Small intestine (tissue), 7 donors: ENCODE measurements around the gene TBC1D19. TPM values are rescaled to one million over a fixed set of nuclear protein-coding genes. Genes with fewer than 3 reads are reported as not detected.
A peak's percentile ranks its signal among the peaks of the same experiment; 100 is the strongest.
"Not testable (repeated sequence)": the region's sequence is repeated elsewhere in the genome, so short reads cannot be mapped to it uniquely, and the experiment has no call there.

ENCODE experiments used
- DNase-seq, 2 donors: peaks; one replicate each; pipeline versions ENCODE4 v3.0.0 to v3.0.0-alpha.2; 2013
- FAIRE-seq: peaks from 2 replicates; lab custom pipeline; 2012; peaks lifted over from hg19 to GRCh38; lab: Jason Lieb, UNC
- H3K27ac ChIP-seq, 3 donors: one replicate each; pipeline ENCODE4 v1.5.1; 2013; ENCODE audit warnings: low read length in 2 of 3, mild to moderate bottlenecking in 2 of 3, control low read depth in 1 of 3, inconsistent platforms in 1 of 3, low read depth in 1 of 3, moderate library complexity in 1 of 3
- H3K27me3 ChIP-seq, 3 donors: one replicate each; pipeline ENCODE4 v1.6.1; 2013; ENCODE audit warnings: low read length in 3 of 3, inconsistent platforms in 1 of 3; ENCODE audit not compliant: control insufficient read depth in 3 of 3, insufficient read depth in 3 of 3
- H3K36me3 ChIP-seq, 3 donors: one replicate each; pipeline ENCODE4 v1.6.1; 2013; ENCODE audit warnings: low read length in 3 of 3, inconsistent platforms in 1 of 3, low read depth in 1 of 3, mild to moderate bottlenecking in 1 of 3, moderate library complexity in 1 of 3; ENCODE audit not compliant: control insufficient read depth in 3 of 3, insufficient read depth in 2 of 3
- H3K4me1 ChIP-seq, 3 donors: one replicate each; pipeline ENCODE4 v1.6.1; 2013; ENCODE audit warnings: low read length in 2 of 3, inconsistent platforms in 1 of 3, low read depth in 1 of 3, mild to moderate bottlenecking in 1 of 3, moderate library complexity in 1 of 3; ENCODE audit not compliant: control insufficient read depth in 3 of 3, insufficient read depth in 2 of 3
- H3K4me3 ChIP-seq, 3 donors: one replicate each; pipeline ENCODE4 v1.5.1; 2013; ENCODE audit warnings: low read length in 3 of 3, control low read depth in 1 of 3, inconsistent platforms in 1 of 3, low read depth in 1 of 3, mild to moderate bottlenecking in 1 of 3, moderate library complexity in 1 of 3
- H3K9me3 ChIP-seq, 2 donors: one replicate each; pipeline ENCODE4 v1.6.1; 2013; ENCODE audit warnings: low read depth in 1 of 2, low read length in 1 of 2; ENCODE audit not compliant: control insufficient read depth in 2 of 2, insufficient read depth in 1 of 2
- WGBS, 3 donors: extraction: QIAGEN DNeasy Blood & Tissue Kit; methylation state at CpG; one replicate each; pipeline ENCODE4 v1.1.7; 2013; 5-methylcytosine and 5-hydroxymethylcytosine counted together
- polyA plus RNA-seq, 4 donors: library from polyadenylated mRNA; stranded (reverse) in 3 of 4; unstranded in 1 of 4; fragments of 200-250 nt in 3 of 4; fragments of 120-200 nt in 1 of 4; gene quantifications; one replicate each; pipeline versions ENCODE4 v1.2.1 to v1.2.3, GENCODE V29; 2013
- donor health status: healthy with polysubstance abuse.
- donor health status: control.
- donor health status: control.
- donor health status: Bipolar disorder and iron deficiency.
- donor health status: healthy.

The TBC1D19 gene
- polyA plus RNA-seq, 4 donors, result 1.1 to 7.4 (median 2.1) TPM; not detected in 1

- DNase-seq (peak in 1 of 2 donors; percentile 64), FAIRE-seq (no peak)
- Histone ChIP-seq H3K27ac (peak overlapping the region; percentile 60 to 87 (median 74)), H3K4me3 (peak overlapping the region in 2 of 3 donors; percentile 85 to 91), H3K36me3 (no peaks in the 10 kb centered on the region), H3K9me3 (no peaks in the 10 kb centered on the region), H3K4me1 (peaks cover 0 to 3% (median 0%) of the 10 kb centered on the region in 3 donors), H3K27me3 (no peaks in the 10 kb centered on the region)
- 1 to 3% (median 1%) methylated on average over 11 of the region's 11 CpGs for WGBS, 3 donors
These were observed 383 bp upstream of the TBC1D19 start for GRCh38 chr4:26583538-26583864.

GRCh38 chr4:26584725-26585124 lies 841 bp downstream of the TBC1D19 start:
- Histone ChIP-seq H3K27ac (peak overlapping the region in 1 of 3 donors; percentile 87), H3K27me3 (no peaks in the 10 kb centered on the region), H3K4me1 (peaks cover 0 to 3% (median 0%) of the 10 kb centered on the region in 3 donors), H3K4me3 (peak overlapping the region in 2 of 3 donors; percentile 85 to 91), H3K36me3 (no peaks in the 10 kb centered on the region), H3K9me3 (no peaks in the 10 kb centered on the region)
- 20 to 33% (median 32%) methylated on average over 4 of the region's 4 CpGs for WGBS, 3 donors
- FAIRE-seq (no peak), DNase-seq (no peak)

- H3K4me1 ChIP-seq, result no peaks in the 10 kb centered on the region
- WGBS, 3 donors, result 11 to 47% (median 34%) methylated on average over 2 of the region's 2 CpGs
- H3K9me3 ChIP-seq, result no peaks in the 10 kb centered on the region
- H3K27me3 ChIP-seq, result no peaks in the 10 kb centered on the region
- FAIRE-seq (no peak), DNase-seq (no peak)
- H3K36me3 ChIP-seq, result no peaks in the 10 kb centered on the region
- H3K27ac ChIP-seq, result no peak overlapping the region
- no peak overlapping the region for H3K4me3 ChIP-seq
These were observed 5.8 kb downstream of the TBC1D19 start for GRCh38 chr4:26589705-26590104.

- no peaks in the 10 kb centered on the region for H3K9me3 ChIP-seq
- 84 to 92% (median 88%) methylated on average over 2 of the region's 2 CpGs for WGBS, 3 donors
- H3K36me3 ChIP-seq, result no peaks in the 10 kb centered on the region
- DNase-seq (no peak), FAIRE-seq (peak; percentile 57)
- H3K4me1 ChIP-seq, result no peaks in the 10 kb centered on the region
- no peaks in the 10 kb centered on the region for H3K27me3 ChIP-seq
- no peak overlapping the region for H3K27ac ChIP-seq
- H3K4me3 ChIP-seq, result no peak overlapping the region
These were observed 6.8 kb downstream of the TBC1D19 start for GRCh38 chr4:26590639-26591038.

- not testable (repeated sequence) for H3K4me1 ChIP-seq, H3K27ac ChIP-seq, H3K9me3 ChIP-seq, H3K36me3 ChIP-seq, H3K27me3 ChIP-seq, DNase-seq, FAIRE-seq, H3K4me3 ChIP-seq
- WGBS, 3 donors, result 90 to 95% (median 93%) methylated on average over 2 to 3 of the region's 3 CpGs
These were observed 9.7 kb downstream of the TBC1D19 start for GRCh38 chr4:26593557-26593956.

GRCh38 chr4:26594371-26594770 lies 10.5 kb downstream of the TBC1D19 start:
- Histone ChIP-seq H3K36me3 (no peaks in the 10 kb centered on the region), H3K4me3 (no peak overlapping the region), H3K27me3 (no peaks in the 10 kb centered on the region), H3K4me1 (no peaks in the 10 kb centered on the region), H3K9me3 (no peaks in the 10 kb centered on the region), H3K27ac (no peak overlapping the region)
- WGBS, 3 donors, result 85 to 89% (median 87%) methylated on average over 5 of the region's 5 CpGs
- FAIRE-seq (no peak), DNase-seq (no peak)

- DNase-seq, result no peak
- Histone ChIP-seq H3K27me3 (no peaks in the 10 kb centered on the region), H3K9me3 (no peaks in the 10 kb centered on the region), H3K27ac (no peak overlapping the region), H3K4me1 (no peaks in the 10 kb centered on the region), H3K36me3 (no peaks in the 10 kb centered on the region), H3K4me3 (no peak overlapping the region)
- FAIRE-seq, result no peak
- WGBS, 3 donors, result 94 to 97% (median 97%) methylated on average over 6 of the region's 6 CpGs
These were observed 10.9 kb downstream of the TBC1D19 start for GRCh38 chr4:26594778-26595177.

- FAIRE-seq, result no peak
- DNase-seq, result peak in 1 of 2 donors; percentile 4
- Histone ChIP-seq H3K4me1 (no peaks in the 10 kb centered on the region), H3K9me3 (no peaks in the 10 kb centered on the region), H3K27ac (no peak overlapping the region), H3K27me3 (no peaks in the 10 kb centered on the region), H3K36me3 (no peaks in the 10 kb centered on the region), H3K4me3 (no peak overlapping the region)
- 44 to 64% (median 59%) methylated on average over 1 of the region's 1 CpG for WGBS, 3 donors
These were observed 13.0 kb downstream of the TBC1D19 start for GRCh38 chr4:26596843-26597242.

- no peak for DNase-seq
- Histone ChIP-seq H3K4me3 (no peak overlapping the region), H3K27ac (no peak overlapping the region), H3K27me3 (no peaks in the 10 kb centered on the region), H3K4me1 (no peaks in the 10 kb centered on the region), H3K9me3 (no peaks in the 10 kb centered on the region), H3K36me3 (no peaks in the 10 kb centered on the region)
- no peak for FAIRE-seq
- 95 to 100% (median 97%) methylated on average over 1 of the region's 1 CpG for WGBS, 3 donors
These were observed 17.3 kb downstream of the TBC1D19 start for GRCh38 chr4:26601204-26601603.
